ENCODE data around the gene ENSA.
"Not testable (repeated sequence)": the region's sequence is repeated elsewhere in the genome, so short reads cannot be mapped to it uniquely, and the experiment has no call there.

Gene ENSA

GRCh38 chr1:150627826-150628410 is 1.5 kb downstream of the ENSA start:
- no peak for TF ChIP-seq CTCF (conservative IDR thresholded peaks at IDR 0.05; ENCODE audit: low read depth, low read length)
- DNase-seq (ENCODE audit: low read depth), result no peak
- H3K4me3 ChIP-seq (ENCODE audit: low read depth, low read length), result peak overlapping the region; percentile 85

- H3K4me3 ChIP-seq (ENCODE audit: low read depth, low read length), result no peak overlapping the region
- no peak for TF ChIP-seq CTCF (conservative IDR thresholded peaks at IDR 0.05; ENCODE audit: low read depth, low read length)
- DNase-seq (ENCODE audit: low read depth), result no peak
Measured at GRCh38 chr1:150626150-150626549, 3.3 kb downstream of the ENSA start.

- not testable (repeated sequence) for DNase-seq (ENCODE audit: low read depth); H3K4me3 ChIP-seq (ENCODE audit: low read depth, low read length)
Measured at GRCh38 chr1:150624546-150624945, 4.9 kb downstream of the ENSA start.

GRCh38 chr1:150624134-150624533 is 5.3 kb downstream of the ENSA start:
- not testable (repeated sequence) for DNase-seq (ENCODE audit: low read depth); H3K4me3 ChIP-seq (ENCODE audit: low read depth, low read length)

- no peak overlapping the region for H3K4me3 ChIP-seq (ENCODE audit: low read depth, low read length)
- no peak for TF ChIP-seq CTCF (conservative IDR thresholded peaks at IDR 0.05; ENCODE audit: low read depth, low read length)
- no peak for DNase-seq (ENCODE audit: low read depth)
Measured at GRCh38 chr1:150622303-150622975, 7.0 kb downstream of the ENSA start.

- H3K4me3 ChIP-seq (ENCODE audit: low read depth, low read length), result no peak overlapping the region
- peak; percentile 91 for DNase-seq (ENCODE audit: low read depth)
- TF ChIP-seq CTCF (conservative IDR thresholded peaks at IDR 0.05; ENCODE audit: low read depth, low read length), result peak; percentile 83
Measured at GRCh38 chr1:150621497-150622302, 7.7 kb downstream of the ENSA start.

- no peak for TF ChIP-seq CTCF (conservative IDR thresholded peaks at IDR 0.05; ENCODE audit: low read depth, low read length)
- no peak overlapping the region for H3K4me3 ChIP-seq (ENCODE audit: low read depth, low read length)
- DNase-seq (ENCODE audit: low read depth), result no peak
Measured at GRCh38 chr1:150620919-150621318, 8.5 kb downstream of the ENSA start.

Data from choroid plexus epithelial cell (primary cell).